Activated CD4-positive, alpha-beta memory T cell treated with anti-CD3 and anti-CD28 coated beads for 36 hours (primary cell): ENCODE results near the gene ALOXE3. TPM values are rescaled to one million over a fixed set of nuclear protein-coding genes. Genes with fewer than 3 reads are reported as not detected.

Experiments
- CTCF ChIA-PET: fragments of 350-600 bp; sonication (Branson Sonifier 250); formaldehyde crosslinking; loops from one replicate; lab custom pipeline; 2021; ENCODE audit warnings: antibody characterized with exemption, inconsistent platforms; lab: Charles Lee
- POLR2A ChIA-PET: fragments of 350-600 bp; sonication (Branson Sonifier 250); formaldehyde crosslinking; loops from one replicate; lab custom pipeline; 2021; ENCODE audit warnings: antibody characterized with exemption; lab: Charles Lee
- DNase-seq: peaks from one replicate; pipeline ENCODE4 v3.0.0-alpha.2; 2020
- H3K27ac Mint-ChIP-seq: one replicate; pipeline ENCODE4 v1.8.0; 2021; ENCODE audit warnings: mixed read lengths
- H3K27me3 Mint-ChIP-seq: one replicate; pipeline ENCODE4 v1.8.0; 2021; ENCODE audit warnings: mixed read lengths
- H3K36me3 Mint-ChIP-seq: one replicate; pipeline ENCODE4 v1.8.0; 2021; ENCODE audit warnings: mixed read lengths
- H3K4me1 Mint-ChIP-seq: one replicate; pipeline ENCODE4 v1.8.0; 2021; ENCODE audit warnings: low read depth, mixed read lengths
- H3K4me3 Mint-ChIP-seq: one replicate; pipeline ENCODE4 v1.8.0; 2021; ENCODE audit warnings: mild to moderate bottlenecking, mixed read lengths
- H3K9me3 Mint-ChIP-seq: one replicate; pipeline ENCODE4 v1.8.0; 2021; ENCODE audit warnings: mixed read lengths
- intact Hi-C: fragments of 100-400 bp; cut with micrococcal nuclease; formaldehyde crosslinking; loops from one replicate; pipeline ENCODE4 v1.15.1; 2023
- total RNA-seq, 2 experiments: library from RNA; stranded (reverse); gene quantifications; one replicate each; pipeline ENCODE4 v1.2.3, GENCODE V29; 2021

ALOXE3 gene
- total RNA-seq, 2 experiments from 2014 or later, result 0.12 TPM

DNA sequence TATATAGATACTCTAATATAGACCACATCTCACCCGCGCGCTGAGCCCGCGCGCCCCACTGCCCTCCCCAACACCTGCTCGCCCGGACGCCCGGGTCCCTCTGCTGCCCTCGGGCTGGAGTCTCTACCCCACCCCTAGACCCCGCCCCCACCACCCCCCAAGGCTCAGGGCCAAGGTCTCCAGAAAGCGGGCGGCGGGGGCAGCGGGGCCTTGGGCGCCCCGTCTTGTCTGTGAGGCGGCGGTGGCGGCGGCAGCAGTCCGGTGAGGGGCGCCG is 3.0 kb upstream of the ALOXE3 start:
- CTCF ChIA-PET, result interaction anchor here (1.0 to 3.8 kb wide), 3 partner anchors 17 to 37 kb away, joined by 5 to 35 read pairs (median 10); no protein-coding TSS in a partner anchor
- Mint-ChIP-seq H3K9me3 (peaks cover 2% of the 10 kb centered on the region), H3K36me3 (peaks cover 19% of the 10 kb centered on the region), H3K27me3 (peaks cover 51% of the 10 kb centered on the region), H3K4me3 (peak overlapping the region; percentile 83), H3K4me1 (peaks cover 69% of the 10 kb centered on the region), H3K27ac (no peak overlapping the region)
- intact Hi-C loops, result loop anchor here (5.0 to 10.0 kb wide), 2 partner anchors 279 to 687 kb away; partner anchors contain the start of genes FGF11 and TMEM102
- POLR2A ChIA-PET, result interaction anchor here (1.5 to 6.8 kb wide), 2 partner anchors 18 to 52 kb away, joined by 3 to 52 read pairs; no protein-coding TSS in a partner anchor
- no peak for DNase-seq

DNA sequence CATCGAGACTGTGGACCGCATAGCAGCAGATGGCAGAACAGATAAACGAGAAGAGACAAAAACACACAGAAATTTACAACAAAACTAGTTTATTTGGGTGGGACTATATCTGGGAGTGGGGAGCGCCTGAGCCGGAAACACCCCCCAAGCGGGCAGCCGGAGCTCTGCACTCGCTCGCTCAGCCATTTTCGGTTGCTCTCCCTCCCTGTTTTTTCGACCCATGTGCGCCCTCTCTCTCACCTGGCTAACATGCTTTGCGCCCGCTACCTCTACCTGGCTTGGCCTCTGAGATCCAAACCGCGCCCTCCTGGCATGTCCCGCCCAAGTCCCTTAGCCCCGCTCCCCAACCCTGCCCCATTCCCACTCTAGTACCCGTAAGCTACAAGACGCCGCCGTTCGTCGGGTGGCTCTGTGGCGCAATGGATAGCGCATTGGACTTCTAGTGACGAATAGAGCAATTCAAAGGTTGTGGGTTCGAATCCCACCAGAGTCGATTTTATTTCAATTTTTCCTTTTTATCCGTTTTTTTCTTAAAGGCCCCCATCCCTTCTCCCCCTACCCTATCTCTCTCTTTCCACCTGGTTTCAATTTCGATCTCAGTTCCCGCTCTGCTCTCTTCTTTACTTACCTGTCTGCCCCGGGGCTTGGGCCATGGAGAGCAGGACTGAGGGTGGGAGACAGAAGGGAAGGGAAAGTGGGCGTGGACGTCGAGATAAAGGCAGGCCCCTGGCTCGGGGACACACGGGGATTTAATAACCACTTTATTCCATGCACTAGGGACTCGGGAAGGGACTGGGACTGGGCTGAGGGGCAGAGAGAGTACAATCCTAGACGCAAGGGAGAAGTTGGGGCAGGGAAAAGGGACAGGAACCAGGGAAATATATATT is 2.4 kb upstream of the ALOXE3 start:
- peak; percentile 90 for DNase-seq
- H3K36me3 Mint-ChIP-seq, result peaks cover 19% of the 10 kb centered on the region
- ChIA-PET POLR2A (interaction anchor here (1.0 to 6.8 kb wide), 8 partner anchors 17 to 128 kb away, joined by 3 to 52 read pairs (median 6); partner anchors contain the start of genes CTC1 and PFAS), CTCF (interaction anchor here (0.7 to 7.0 kb wide), 18 partner anchors 11 to 189 kb away, joined by 3 to 92 read pairs (median 14); partner anchors contain the start of genes AURKB, BORCS6, CNTROB and CTC1)
- H3K4me3 Mint-ChIP-seq, result peak overlapping the region; percentile 83
- peaks cover 2% of the 10 kb centered on the region for H3K9me3 Mint-ChIP-seq
- H3K27ac Mint-ChIP-seq, result peak overlapping the region; percentile 91
- intact Hi-C loops, result loop anchor here (1.0 to 10.0 kb wide), 5 partner anchors 67 to 686 kb away; partner anchors contain the start of genes FGF11 and TMEM102
- peaks cover 55% of the 10 kb centered on the region for H3K27me3 Mint-ChIP-seq
- peaks cover 65% of the 10 kb centered on the region for H3K4me1 Mint-ChIP-seq

DNA sequence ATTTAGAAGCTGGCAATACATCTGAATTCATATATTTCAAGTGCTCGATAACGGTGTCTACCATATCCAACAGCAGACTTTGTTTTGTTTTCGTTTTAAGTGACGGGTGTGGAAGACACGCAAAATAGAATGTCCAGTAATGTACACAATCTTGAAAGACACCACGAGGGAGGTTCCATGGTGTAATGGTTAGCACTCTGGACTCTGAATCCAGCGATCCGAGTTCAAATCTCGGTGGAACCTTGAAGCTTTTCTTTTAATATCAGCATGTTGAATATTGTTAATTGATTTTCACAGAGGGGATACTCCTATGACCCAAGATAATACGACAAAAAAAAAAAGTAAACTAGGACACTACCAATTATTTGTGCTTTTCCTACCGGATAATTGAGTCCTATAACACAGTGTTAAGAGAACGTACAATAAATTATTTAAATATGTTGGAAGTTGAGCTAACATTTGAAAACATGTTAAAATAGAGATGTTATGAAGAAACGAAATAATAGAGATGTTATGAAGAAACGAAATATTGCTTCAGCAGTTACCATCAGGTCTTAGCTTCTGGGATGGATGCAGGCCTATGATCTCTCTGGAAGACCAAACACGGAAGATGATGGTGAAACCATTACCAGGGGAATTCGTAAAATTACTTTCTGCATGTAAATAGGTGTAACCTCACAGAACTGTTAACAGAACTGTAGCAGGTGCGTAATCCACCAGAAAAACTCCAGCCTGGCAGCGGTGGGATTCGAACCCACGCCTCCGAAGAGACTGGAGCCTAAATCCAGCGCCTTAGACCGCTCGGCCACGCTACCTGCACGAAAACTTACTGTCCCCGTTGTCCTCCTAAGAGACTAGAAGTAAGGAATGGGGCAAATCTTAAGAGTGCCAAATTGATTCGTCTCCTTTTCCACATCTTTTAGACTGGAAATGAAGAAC is 1.5 kb upstream of the ALOXE3 start:
- ChIA-PET POLR2A (interaction anchor here (0.7 to 6.8 kb wide), 17 partner anchors 18 to 433 kb away, joined by 3 to 52 read pairs (median 4); partner anchors contain the start of genes AURKB, CTC1, PER1 and PFAS), CTCF (interaction anchor here (0.7 to 7.0 kb wide), 43 partner anchors 8 to 432 kb away, joined by 3 to 92 read pairs (median 5); partner anchors contain the start of genes AURKB, BORCS6, CNTROB and CTC1)
- intact Hi-C loops, result loop anchor here (1.0 to 10.0 kb wide), 14 partner anchors 18 to 685 kb away; partner anchors contain the start of genes CNTROB, CTC1, FGF11 and PFAS
- H3K4me3 Mint-ChIP-seq, result peak overlapping the region; percentile 83
- peaks cover 2% of the 10 kb centered on the region for H3K9me3 Mint-ChIP-seq
- H3K27ac Mint-ChIP-seq, result peak overlapping the region; percentile 91
- H3K4me1 Mint-ChIP-seq, result peaks cover 56% of the 10 kb centered on the region
- DNase-seq, result peak; percentile 96
- H3K27me3 Mint-ChIP-seq, result peaks cover 56% of the 10 kb centered on the region
- H3K36me3 Mint-ChIP-seq, result peaks cover 16% of the 10 kb centered on the region

DNA sequence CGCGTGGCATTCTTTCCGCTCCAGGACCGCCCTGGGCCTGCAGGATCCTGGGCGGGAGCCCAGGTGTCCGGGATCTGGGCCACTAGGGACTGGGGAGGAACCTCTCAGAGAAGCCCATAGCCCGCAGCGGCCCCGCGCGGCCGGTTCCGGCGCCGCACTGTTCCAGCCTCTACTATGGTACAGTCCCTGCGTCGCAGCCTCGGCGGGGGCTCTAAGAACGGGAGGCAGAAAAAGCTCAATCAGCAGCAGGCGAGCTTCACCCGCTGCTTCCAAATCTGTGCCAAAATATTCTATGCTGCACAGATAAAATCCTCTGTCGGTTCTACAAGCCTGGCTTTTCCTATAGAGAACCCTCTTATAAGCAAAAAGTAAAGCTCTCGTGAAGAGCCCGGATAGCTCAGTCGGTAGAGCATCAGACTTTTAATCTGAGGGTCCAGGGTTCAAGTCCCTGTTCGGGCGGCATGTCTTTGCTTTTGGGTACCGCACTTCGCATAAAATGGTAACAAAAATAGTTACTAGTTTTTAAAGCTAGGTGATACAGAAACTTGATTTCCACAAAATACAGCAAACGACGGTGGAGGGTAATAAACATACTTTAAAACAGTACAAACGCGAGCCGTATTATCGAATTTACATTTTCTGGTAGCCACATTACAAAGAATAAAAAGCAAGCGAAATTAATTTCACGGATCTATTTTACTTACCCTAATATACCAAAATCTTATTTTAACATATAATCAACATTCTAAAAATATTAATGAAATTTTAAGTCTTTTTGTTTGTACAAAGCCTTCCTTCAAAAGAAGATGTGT is 661 bp upstream of the ALOXE3 start:
- peaks cover 56% of the 10 kb centered on the region for H3K27me3 Mint-ChIP-seq
- POLR2A ChIA-PET, result interaction anchor here (0.6 to 6.8 kb wide), 17 partner anchors 19 to 432 kb away, joined by 3 to 52 read pairs (median 4); partner anchors contain the start of genes AURKB, CTC1, PER1 and PFAS
- CTCF ChIA-PET, result interaction anchor here (0.7 to 7.0 kb wide), 37 partner anchors 8 to 431 kb away, joined by 3 to 92 read pairs (median 6); partner anchors contain the start of genes AURKB, BORCS6, CTC1 and PFAS
- peaks cover 16% of the 10 kb centered on the region for H3K36me3 Mint-ChIP-seq
- DNase-seq, result peak; percentile 90
- H3K27ac Mint-ChIP-seq, result peak overlapping the region; percentile 91
- peaks cover 2% of the 10 kb centered on the region for H3K9me3 Mint-ChIP-seq
- intact Hi-C loops, result loop anchor here (1.0 to 5.0 kb wide), 11 partner anchors 19 to 504 kb away; partner anchors contain the start of genes CNTROB, CTC1, PFAS and SLC25A35
- H3K4me3 Mint-ChIP-seq, result peak overlapping the region; percentile 83
- H3K4me1 Mint-ChIP-seq, result peaks cover 48% of the 10 kb centered on the region

DNA sequence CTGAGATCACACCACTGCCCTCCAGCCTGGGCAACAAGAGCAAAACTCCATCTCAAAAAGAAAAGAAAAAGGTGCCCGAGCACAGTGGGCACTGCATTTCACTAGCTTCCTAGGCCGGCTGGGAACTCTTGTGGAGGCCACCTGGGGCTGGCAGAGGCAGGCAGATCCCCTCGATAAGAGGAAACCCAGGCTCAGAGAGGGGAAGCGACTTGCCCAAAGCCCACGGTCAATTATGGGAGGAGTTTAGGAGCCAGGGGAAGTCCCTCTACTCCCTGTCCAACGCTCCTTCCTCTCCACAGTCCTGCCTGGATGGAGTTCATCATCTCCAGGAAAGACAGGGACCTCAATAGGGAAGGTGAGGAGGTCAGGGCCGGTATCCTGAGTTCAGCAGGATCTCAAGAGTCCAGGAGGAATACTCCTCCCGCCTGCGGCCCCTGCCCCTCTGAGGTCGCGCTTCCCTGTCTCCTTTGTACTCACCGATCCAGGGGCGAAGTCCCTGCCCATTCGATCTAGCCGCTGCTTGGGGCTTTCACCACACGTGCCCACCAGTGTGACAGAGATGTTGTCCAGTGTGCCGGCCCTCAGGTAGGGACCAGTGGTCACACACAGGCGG is 841 bp downstream of the ALOXE3 start:
- Mint-ChIP-seq H3K9me3 (peaks cover 2% of the 10 kb centered on the region), H3K36me3 (peaks cover 16% of the 10 kb centered on the region), H3K4me1 (peaks cover 35% of the 10 kb centered on the region), H3K27me3 (peaks cover 54% of the 10 kb centered on the region), H3K4me3 (peak overlapping the region; percentile 83), H3K27ac (no peak overlapping the region)
- intact Hi-C loops, result loop anchor here (5.0 kb wide), 1 partner anchor 185 kb away; the partner anchor contains the start of genes CNTROB and TRAPPC1
- POLR2A ChIA-PET, result interaction anchor here (1.0 to 1.3 kb wide), 2 partner anchors 43 to 56 kb away, joined by 3 read pairs; no protein-coding TSS in a partner anchor
- no peak for DNase-seq
- CTCF ChIA-PET, result interaction anchor here (1.0 to 7.0 kb wide), 14 partner anchors 8 to 183 kb away, joined by 4 to 92 read pairs (median 25); no protein-coding TSS in a partner anchor

DNA sequence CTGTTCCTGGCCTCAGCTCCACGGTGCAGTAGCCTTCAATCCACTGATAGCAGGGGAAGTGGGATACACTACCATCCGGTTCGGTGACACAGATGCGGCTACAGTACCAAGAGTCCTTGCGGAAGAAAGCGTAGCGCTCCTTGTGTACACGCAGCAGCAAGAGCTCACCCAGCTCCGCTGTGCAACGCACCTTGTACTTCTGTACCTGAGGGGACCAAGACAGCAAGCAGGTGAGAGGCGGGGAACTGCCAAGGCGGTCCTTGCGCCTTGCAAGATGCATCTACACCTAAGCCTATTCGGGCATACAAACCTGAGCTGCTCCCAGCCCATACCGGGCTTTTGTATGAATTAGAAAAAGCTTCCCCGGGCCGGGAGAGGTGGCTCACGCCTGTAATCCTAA is 1.5 kb downstream of the ALOXE3 start:
- ChIA-PET CTCF (interaction anchor here (0.5 to 7.0 kb wide), 6 partner anchors 10 to 257 kb away, joined by 3 to 92 read pairs (median 8); no protein-coding TSS in a partner anchor), POLR2A (interaction anchor here (1.3 kb wide), 1 partner anchor 57 kb away, joined by 3 read pairs; no protein-coding TSS in a partner anchor)
- intact Hi-C loops, result loop anchor here (5.0 kb wide), 1 partner anchor 184 kb away; the partner anchor contains the start of genes CNTROB and TRAPPC1
- Mint-ChIP-seq H3K4me3 (no peak overlapping the region), H3K27me3 (peaks cover 53% of the 10 kb centered on the region), H3K27ac (no peak overlapping the region), H3K9me3 (peaks cover 2% of the 10 kb centered on the region), H3K36me3 (peaks cover 16% of the 10 kb centered on the region), H3K4me1 (peaks cover 33% of the 10 kb centered on the region)
- no peak for DNase-seq

DNA sequence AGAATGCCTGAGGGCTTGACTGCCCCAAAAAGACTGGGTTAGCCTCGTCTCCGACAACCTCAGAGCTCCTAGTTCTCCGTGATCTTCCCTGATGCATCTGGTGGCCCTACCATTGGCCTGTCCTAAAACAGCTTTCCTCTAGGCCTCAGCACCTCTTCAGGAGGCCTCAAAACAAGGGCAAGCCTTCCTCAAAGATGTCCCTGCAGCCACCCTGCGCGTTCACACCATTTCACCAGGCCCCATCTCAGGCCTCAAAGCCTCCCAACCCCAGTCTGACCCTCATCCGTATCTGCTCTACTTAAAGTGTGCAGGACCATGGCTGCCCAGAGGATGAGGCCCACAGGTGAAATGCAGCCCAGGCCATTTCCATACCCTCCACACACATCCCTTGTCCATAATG is 7.4 kb downstream of the ALOXE3 start:
- CTCF ChIA-PET, result interaction anchor here (0.8 to 12.5 kb wide), 24 partner anchors 8 to 423 kb away, joined by 3 to 172 read pairs (median 6); partner anchors contain the start of genes ALOX12B, ALOXE3, AURKB and GUCY2D
- Mint-ChIP-seq H3K4me3 (no peak overlapping the region), H3K27me3 (peaks cover 28% of the 10 kb centered on the region), H3K27ac (no peak overlapping the region), H3K9me3 (no peaks in the 10 kb centered on the region), H3K4me1 (peaks cover 7% of the 10 kb centered on the region), H3K36me3 (no peaks in the 10 kb centered on the region)
- intact Hi-C loops, result loop anchor here (1.0 kb wide), 2 partner anchors 17 to 51 kb away; no protein-coding TSS in a partner anchor
- DNase-seq, result no peak
- POLR2A ChIA-PET, result no interaction called here

DNA sequence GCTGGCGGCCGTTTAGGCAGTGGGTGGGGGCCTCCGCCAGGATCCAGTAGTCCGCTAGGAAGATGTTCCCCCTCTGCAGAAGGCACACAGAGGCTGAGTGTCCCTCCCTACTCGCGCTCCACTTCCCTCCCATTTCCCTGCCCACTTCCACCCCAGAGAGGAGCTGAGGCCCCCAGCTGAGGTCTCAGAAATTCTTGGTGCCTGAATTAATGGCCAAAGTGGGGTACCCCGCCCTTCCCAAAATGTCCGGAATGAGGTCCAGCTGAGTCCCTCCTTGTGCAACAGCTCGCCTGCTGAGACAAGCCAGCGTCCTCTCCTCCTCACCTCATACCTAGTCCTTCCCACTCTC is 7.9 kb downstream of the ALOXE3 start:
- intact Hi-C loops, result loop anchor here (1.0 kb wide), 2 partner anchors 16 to 50 kb away; no protein-coding TSS in a partner anchor
- ChIA-PET POLR2A (no interaction called here), CTCF (interaction anchor here (0.8 to 12.5 kb wide), 25 partner anchors 9 to 422 kb away, joined by 3 to 172 read pairs (median 5); partner anchors contain the start of genes ALOX12B, ALOXE3, AURKB and GUCY2D)
- Mint-ChIP-seq H3K4me1 (peaks cover 8% of the 10 kb centered on the region), H3K4me3 (no peak overlapping the region), H3K36me3 (no peaks in the 10 kb centered on the region), H3K27ac (no peak overlapping the region), H3K9me3 (no peaks in the 10 kb centered on the region), H3K27me3 (peaks cover 25% of the 10 kb centered on the region)
- DNase-seq, result no peak

DNA sequence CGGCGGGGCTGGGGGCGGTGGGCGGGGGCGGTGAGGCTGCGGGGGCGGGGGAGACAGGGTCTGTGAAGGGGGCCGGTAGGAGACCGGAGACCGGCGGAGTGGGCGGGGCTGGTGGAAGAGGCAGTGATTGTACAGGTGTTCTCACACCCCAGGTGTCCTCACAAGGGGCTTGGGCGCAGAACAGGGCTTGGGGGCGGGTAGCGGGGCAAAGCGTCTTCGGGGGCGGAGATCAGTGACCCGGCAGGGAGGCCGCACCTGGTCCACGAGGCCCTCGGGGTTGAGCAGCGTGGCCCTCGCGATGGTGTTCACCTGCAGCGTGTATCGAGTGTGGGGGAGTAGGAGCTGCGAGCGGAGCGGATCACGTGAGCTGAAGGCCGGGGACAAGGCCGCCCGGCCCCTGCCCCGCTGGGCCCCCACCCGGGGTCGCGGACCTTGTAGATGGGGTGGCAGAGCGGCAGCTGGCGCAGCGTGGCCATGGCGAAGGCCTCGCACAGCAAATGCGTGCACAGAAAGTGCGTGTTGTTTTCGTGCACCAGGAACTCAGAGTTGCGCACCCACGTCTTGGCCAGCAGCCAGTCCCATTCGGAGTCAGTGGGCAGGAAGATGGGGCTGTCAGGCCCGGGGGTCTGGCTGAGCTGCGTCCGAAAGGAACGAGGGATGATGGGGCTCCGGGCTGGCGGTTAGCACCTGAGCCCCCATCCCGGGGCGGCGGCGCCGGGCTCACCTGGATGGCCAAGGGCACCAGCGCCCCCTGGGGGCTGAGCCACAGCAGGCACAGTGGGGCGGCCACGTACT is 8.5 kb downstream of the ALOXE3 start:
- H3K4me1 Mint-ChIP-seq, result peaks cover 8% of the 10 kb centered on the region
- H3K4me3 Mint-ChIP-seq, result peak overlapping the region; percentile 45
- H3K27me3 Mint-ChIP-seq, result peaks cover 20% of the 10 kb centered on the region
- CTCF ChIA-PET, result interaction anchor here (0.7 to 12.5 kb wide), 25 partner anchors 9 to 422 kb away, joined by 3 to 172 read pairs (median 4); partner anchors contain the start of genes ALOX12B, ALOXE3, AURKB and GUCY2D
- H3K36me3 Mint-ChIP-seq, result no peaks in the 10 kb centered on the region
- DNase-seq, result peak; percentile 85
- no peaks in the 10 kb centered on the region for H3K9me3 Mint-ChIP-seq
- intact Hi-C loops, result loop anchor here (1.0 kb wide), 2 partner anchors 16 to 50 kb away; no protein-coding TSS in a partner anchor
- POLR2A ChIA-PET, result no interaction called here
- H3K27ac Mint-ChIP-seq, result no peak overlapping the region
